H9 (cell line): Measurements from ENCODE around the gene ROBO2. TPM values are rescaled to one million over a fixed set of nuclear protein-coding genes. Genes with fewer than 3 reads are reported as not detected.

Experiments used
- DNase-seq: peaks from one replicate; pipeline ENCODE4 v3.0.0-alpha.2; 2017
- H2AFZ ChIP-seq: one replicate; pipeline ENCODE4 v1.6.1; 2013; ENCODE audit warnings: mild to moderate bottlenecking, low read length, control low read depth, moderate library complexity
- H2AK5ac ChIP-seq: 2 replicates; pipeline ENCODE4 v1.6.1; 2013; ENCODE audit warnings: low read length, control low read depth, mixed read lengths; ENCODE audit not compliant: insufficient read length
- H2BK120ac ChIP-seq: one replicate; pipeline ENCODE4 v1.6.1; 2013; ENCODE audit warnings: low read depth, mild to moderate bottlenecking, low read length, control low read depth, inconsistent platforms; ENCODE audit not compliant: poor library complexity, severe bottlenecking
- H2BK12ac ChIP-seq: 2 replicates; pipeline ENCODE4 v1.6.1; 2013; ENCODE audit warnings: low read length, control low read depth, mixed read lengths, low read depth; ENCODE audit not compliant: insufficient read length
- H2BK15ac ChIP-seq: 2 replicates; pipeline ENCODE4 v1.6.1; 2013; ENCODE audit warnings: low read depth, low read length, control low read depth
- H2BK20ac ChIP-seq: one replicate; pipeline ENCODE4 v1.6.1; 2013; ENCODE audit warnings: low read depth, mild to moderate bottlenecking, low read length, control low read depth, inconsistent platforms; ENCODE audit not compliant: poor library complexity, severe bottlenecking
- H2BK5ac ChIP-seq: 2 replicates; pipeline ENCODE4 v1.6.1; 2013; ENCODE audit warnings: low read length, control low read depth, mixed read lengths; ENCODE audit not compliant: insufficient read length
- H3K14ac ChIP-seq: 2 replicates; pipeline ENCODE4 v1.6.1; 2013; ENCODE audit warnings: low read length, control low read depth; ENCODE audit not compliant: insufficient read depth
- H3K18ac ChIP-seq: 2 replicates; pipeline ENCODE4 v1.6.1; 2013; ENCODE audit warnings: low read depth, mild to moderate bottlenecking, mixed read lengths, low read length, control low read depth; ENCODE audit not compliant: insufficient read length
- H3K23ac ChIP-seq: 2 replicates; pipeline ENCODE4 v1.6.1; 2013; ENCODE audit warnings: low read length, control low read depth, mixed read lengths, low read depth; ENCODE audit not compliant: insufficient read length
- H3K23me2 ChIP-seq: 2 replicates; pipeline ENCODE4 v1.6.1; 2013; ENCODE audit warnings: low read depth, mild to moderate bottlenecking, mixed read lengths, low read length, control low read depth; ENCODE audit not compliant: insufficient read length, poor library complexity, severe bottlenecking
- H3K27ac ChIP-seq: 2 replicates; pipeline ENCODE4 v1.5.1; 2013; ENCODE audit warnings: low read length, control low read depth, mixed read lengths, low read depth; ENCODE audit not compliant: insufficient read length
- H3K27me3 ChIP-seq: 2 replicates; pipeline ENCODE4 v1.6.1; 2013; ENCODE audit warnings: low read length, control low read depth, inconsistent platforms; ENCODE audit not compliant: insufficient read depth
- H3K4ac ChIP-seq: 2 replicates; pipeline ENCODE4 v1.6.1; 2013; ENCODE audit warnings: low read depth, mild to moderate bottlenecking, control low read depth, inconsistent platforms, low read length, moderate library complexity
- H3K4me1 ChIP-seq: 2 replicates; pipeline ENCODE4 v1.6.1; 2013; ENCODE audit warnings: low read length, control low read depth, inconsistent platforms; ENCODE audit not compliant: insufficient read depth
- H3K4me2 ChIP-seq: 2 replicates; pipeline ENCODE4 v1.6.1; 2013; ENCODE audit warnings: low read length, control low read depth, mixed read lengths; ENCODE audit not compliant: insufficient read length, insufficient read depth
- H3K56ac ChIP-seq: 2 replicates; pipeline ENCODE4 v1.6.1; 2013; ENCODE audit warnings: low read depth, mild to moderate bottlenecking, mixed read lengths, low read length, control low read depth; ENCODE audit not compliant: insufficient read length
- H3K79me1 ChIP-seq: 2 replicates; pipeline ENCODE4 v1.6.1; 2013; ENCODE audit warnings: low read depth, mild to moderate bottlenecking, moderate library complexity, low read length, control low read depth, inconsistent platforms; ENCODE audit not compliant: insufficient read depth, poor library complexity, severe bottlenecking
- H3K79me2 ChIP-seq: 2 replicates; pipeline ENCODE4 v1.6.1; 2013; ENCODE audit warnings: low read length, control low read depth, inconsistent platforms; ENCODE audit not compliant: insufficient read depth
- H3K9ac ChIP-seq: 2 replicates; pipeline ENCODE4 v1.6.1; 2013; ENCODE audit warnings: low read length, control low read depth, mixed read lengths; ENCODE audit not compliant: insufficient read length; ENCODE audit errors: extremely low read depth
- H3K9me3 ChIP-seq: one replicate; pipeline ENCODE4 v1.6.1; 2013; ENCODE audit warnings: low read depth, low read length, inconsistent platforms; ENCODE audit not compliant: control insufficient read depth
- H3T11ph ChIP-seq: one replicate; pipeline ENCODE4 v1.6.1; 2013; ENCODE audit warnings: mild to moderate bottlenecking, low read length, control low read depth, inconsistent platforms
- H4K20me1 ChIP-seq: one replicate; pipeline ENCODE4 v1.6.1; 2013; ENCODE audit not compliant: control insufficient read depth, insufficient read length, insufficient read depth
- H4K5ac ChIP-seq: 2 replicates; pipeline ENCODE4 v1.6.1; 2013; ENCODE audit warnings: low read depth, mild to moderate bottlenecking, mixed read lengths, low read length, control low read depth; ENCODE audit not compliant: insufficient read length
- H4K8ac ChIP-seq: replicated peaks from 2 replicates; pipeline ENCODE4 v1.6.1; 2013; ENCODE audit warnings: low read length, control low read depth, mixed read lengths, low read depth; ENCODE audit not compliant: insufficient read length
- H4K91ac ChIP-seq: 2 replicates; pipeline ENCODE4 v1.6.1; 2013; ENCODE audit warnings: low read depth, mild to moderate bottlenecking, moderate library complexity, mixed read lengths, low read length, control low read depth; ENCODE audit not compliant: insufficient read length
- H3K27ac Mint-ChIP-seq, 3 experiments: 2 replicates in 2 of 3; 3 replicates in 1 of 3; pipeline ENCODE4 v1.8.0; 2020 to 2021; ENCODE audit warnings: mixed read lengths in 3 of 3, mild to moderate bottlenecking in 1 of 3, moderate library complexity in 1 of 3
- H3K27me3 Mint-ChIP-seq: 2 replicates; pipeline ENCODE4 v1.8.0; 2021; ENCODE audit warnings: low read depth, mild to moderate bottlenecking, moderate library complexity, mixed read lengths
- H3K36me3 Mint-ChIP-seq, 3 experiments: 2 replicates in 2 of 3; 3 replicates in 1 of 3; pipeline ENCODE4 v1.8.0; 2020 to 2021; ENCODE audit warnings: low read depth in 3 of 3, mixed read lengths in 3 of 3; ENCODE audit not compliant: insufficient read depth in 1 of 3
- H3K4me1 Mint-ChIP-seq, 2 experiments: 2 replicates each; pipeline ENCODE4 v1.8.0; 2020; ENCODE audit warnings: mixed read lengths in 2 of 2
- H3K4me3 Mint-ChIP-seq, 2 experiments: 2 replicates in 1 of 2; 3 replicates in 1 of 2; pipeline ENCODE4 v1.8.0; 2020 to 2021; ENCODE audit warnings: mild to moderate bottlenecking in 2 of 2, mixed read lengths in 2 of 2, moderate library complexity in 1 of 2
- H3K9me3 Mint-ChIP-seq, 2 experiments: 2 replicates in 1 of 2; 3 replicates in 1 of 2; pipeline ENCODE4 v1.8.0; 2020; ENCODE audit warnings: mild to moderate bottlenecking in 2 of 2, mixed read lengths in 2 of 2, moderate library complexity in 1 of 2
- WGBS: extraction: QIAGEN DNeasy Blood & Tissue Kit; methylation state at CpG from one replicate; pipeline ENCODE4 v1.1.7; 2013; ENCODE audit warnings: missing lambda C conversion rate, low lambda C conversion rate, mixed read lengths; ENCODE audit not compliant: insufficient read length; ENCODE audit errors: extremely low coverage; 5-methylcytosine and 5-hydroxymethylcytosine counted together
- total RNA-seq: library from RNA; stranded (reverse); gene quantifications from 2 replicates; pipeline ENCODE4 v1.2.1, GENCODE V29; 2021
- TF ChIP-seq, protein P1 (sequence below): fragments of 200-600 bp; sonication (generic); conservative IDR thresholded peaks from 3 replicates; pipeline ENCODE4 v1.8.0; 2021; ENCODE audit warnings: antibody characterized with exemption, mild to moderate bottlenecking

The ROBO2 gene
- total RNA-seq, 1 experiment from 2014 or later: 2.3 TPM

- H3K4me1 Mint-ChIP-seq: peaks cover 13 to 17% of the 10 kb centered on the region in 2 experiments
- Histone ChIP-seq H3K79me2 (no peaks in the 10 kb centered on the region), H3K56ac (no peak overlapping the region), H2BK15ac (no peak overlapping the region), H4K5ac (no peak overlapping the region), H3K4me2 (no peak overlapping the region), H2BK12ac (no peak overlapping the region), H3K9me3 (no peaks in the 10 kb centered on the region), H4K20me1 (no peaks in the 10 kb centered on the region), H2AK5ac (no peak overlapping the region), H3K27ac (no peak overlapping the region), H3K14ac (no peak overlapping the region), H4K8ac (no peak overlapping the region), H3T11ph (no peak overlapping the region), H2BK5ac (no peak overlapping the region), H3K4me1 (no peaks in the 10 kb centered on the region; the same call in 1 of the 2 replicates), H2AFZ (no peak overlapping the region), H3K18ac (no peak overlapping the region), H3K4ac (no peak overlapping the region), H3K23ac (no peak overlapping the region), H3K27me3 (no peaks in the 10 kb centered on the region), H3K23me2 (no peaks in the 10 kb centered on the region), H3K9ac (no peak overlapping the region), H4K91ac (no peak overlapping the region), H2BK20ac (no peak overlapping the region), H3K79me1 (no peaks in the 10 kb centered on the region), H2BK120ac (no peak overlapping the region)
- no peak overlapping the region for H3K4me3 Mint-ChIP-seq
- peaks cover 0 to 7% (median 6%) of the 10 kb centered on the region in 3 experiments; a peak in 3 of 7 replicates for H3K36me3 Mint-ChIP-seq
- H3K9me3 Mint-ChIP-seq: peaks cover 0 to 5% of the 10 kb centered on the region in 2 experiments; a peak in 3 of 5 replicates
- TF ChIP-seq, protein P1, sequence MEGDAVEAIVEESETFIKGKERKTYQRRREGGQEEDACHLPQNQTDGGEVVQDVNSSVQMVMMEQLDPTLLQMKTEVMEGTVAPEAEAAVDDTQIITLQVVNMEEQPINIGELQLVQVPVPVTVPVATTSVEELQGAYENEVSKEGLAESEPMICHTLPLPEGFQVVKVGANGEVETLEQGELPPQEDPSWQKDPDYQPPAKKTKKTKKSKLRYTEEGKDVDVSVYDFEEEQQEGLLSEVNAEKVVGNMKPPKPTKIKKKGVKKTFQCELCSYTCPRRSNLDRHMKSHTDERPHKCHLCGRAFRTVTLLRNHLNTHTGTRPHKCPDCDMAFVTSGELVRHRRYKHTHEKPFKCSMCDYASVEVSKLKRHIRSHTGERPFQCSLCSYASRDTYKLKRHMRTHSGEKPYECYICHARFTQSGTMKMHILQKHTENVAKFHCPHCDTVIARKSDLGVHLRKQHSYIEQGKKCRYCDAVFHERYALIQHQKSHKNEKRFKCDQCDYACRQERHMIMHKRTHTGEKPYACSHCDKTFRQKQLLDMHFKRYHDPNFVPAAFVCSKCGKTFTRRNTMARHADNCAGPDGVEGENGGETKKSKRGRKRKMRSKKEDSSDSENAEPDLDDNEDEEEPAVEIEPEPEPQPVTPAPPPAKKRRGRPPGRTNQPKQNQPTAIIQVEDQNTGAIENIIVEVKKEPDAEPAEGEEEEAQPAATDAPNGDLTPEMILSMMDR: no peak
- WGBS: no CpG with 5 or more reads among the region's 1 CpG
- H3K27me3 Mint-ChIP-seq: no peaks in the 10 kb centered on the region
- DNase-seq: no peak
- H3K27ac Mint-ChIP-seq: no peak overlapping the region
These were observed 452.1 kb downstream of the ROBO2 start for GRCh38 chr3:77491961-77492360.
